Stimulated activated CD4-positive, alpha-beta T cell treated with anti-CD3 and anti-CD28 coated beads, Interleukin-4, amount 100 ng/mL, for 48 hours (primary cell): ENCODE data around the gene KRTAP3-1.
"Not testable (repeated sequence)": the region's sequence is repeated elsewhere in the genome, so short reads cannot be mapped to it uniquely, and the experiment has no call there.

Experiments
- DNase-seq, 2 donors: peaks; one replicate each; pipeline ENCODE4 v3.0.0-alpha.2; 2020; ENCODE audit warnings: low read depth in 2 of 2

The KRTAP3-1 gene

GRCh38 chr17:41008811-41009210 lies at the start of gene KRTAP3-1:
Gene KRTAP3-1 (minus strand): TSS chr17:41009128. CDS start chr17:41009074, 54 bp downstream.
- no peak for DNase-seq

GRCh38 chr17:41057547-41057946 lies 48.6 kb upstream of the KRTAP3-1 start:
- DNase-seq, result no peak

DNA sequence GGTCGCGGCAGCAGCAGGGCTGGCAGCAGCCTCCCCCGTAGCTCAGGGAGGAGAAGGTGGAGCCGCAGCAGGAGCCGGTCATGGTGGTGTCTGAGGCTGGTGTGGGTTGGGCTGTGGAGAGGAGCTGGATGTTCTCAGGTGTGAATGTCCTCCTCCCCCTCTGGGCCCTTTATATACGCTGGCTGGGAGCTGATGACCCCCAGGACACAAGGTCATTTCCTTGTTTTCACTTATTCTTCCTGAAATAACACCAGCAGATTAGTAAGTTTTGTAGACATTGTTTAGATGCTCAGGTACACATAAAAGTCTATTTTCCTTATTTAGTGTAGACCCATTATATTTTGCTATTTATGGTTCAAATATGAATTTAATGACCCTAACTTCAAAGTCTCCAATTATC lies 46.2 kb upstream of the KRTAP3-1 start, which contains the start of gene KRTAP2-2:
Gene KRTAP2-2, minus strand, starts transcription at position 101 of the 400 bp plus-strand sequence. Its CDS starts 19 bp downstream, at position 82.
- not testable (repeated sequence) for DNase-seq

GRCh38 chr17:41054556-41054955 lies 45.6 kb upstream of the KRTAP3-1 start:
- not testable (repeated sequence) for DNase-seq

DNA sequence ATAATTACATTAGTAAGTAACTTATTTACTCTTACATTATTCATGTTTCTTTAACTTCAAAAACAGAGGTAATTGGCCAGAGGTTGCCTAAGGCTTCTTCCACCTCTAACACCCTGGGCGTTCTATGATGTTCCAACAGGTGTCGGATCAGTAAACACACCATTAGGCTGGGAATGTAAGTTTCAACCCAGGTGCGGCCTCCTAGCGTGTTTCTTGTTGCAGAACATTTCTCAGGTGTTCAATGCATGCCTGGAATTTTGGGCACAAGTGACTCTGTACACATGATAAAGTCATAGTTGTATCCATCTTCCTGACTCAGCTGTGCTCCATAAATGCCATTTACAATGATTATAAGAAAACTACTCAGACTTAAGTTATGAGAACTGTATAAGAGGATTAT lies 45.1 kb upstream of the KRTAP3-1 start:
- no peak for DNase-seq

- no peak for DNase-seq
These were observed 43.6 kb upstream of the KRTAP3-1 start for GRCh38 chr17:41052566-41052965.

DNA sequence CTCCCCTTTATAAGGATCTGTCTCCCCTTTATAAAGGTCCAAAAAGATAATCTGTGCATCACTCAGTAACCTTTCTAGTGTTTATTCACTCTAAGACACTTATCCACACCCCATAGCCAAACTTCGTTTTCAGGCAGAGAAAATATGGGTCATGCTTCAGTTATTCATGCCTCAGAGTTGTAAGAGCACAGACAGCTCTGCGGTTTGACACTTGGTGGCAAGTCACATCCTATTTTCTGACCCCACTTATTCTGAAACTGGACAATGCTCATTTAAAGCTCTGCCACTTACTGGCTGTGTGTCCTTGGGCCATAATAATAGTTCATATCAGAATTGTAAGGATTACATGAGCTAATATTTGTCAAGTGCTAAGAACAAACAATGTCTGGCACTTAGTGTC lies 40.2 kb upstream of the KRTAP3-1 start:
- no peak for DNase-seq

- no peak for DNase-seq
These were observed 39.5 kb upstream of the KRTAP3-1 start for GRCh38 chr17:41048441-41048840.

GRCh38 chr17:41046735-41047465 lies 38.0 kb upstream of the KRTAP3-1 start, which contains the start of gene KRTAP2-1:
Gene KRTAP2-1 (minus strand): TSS chr17:41047316. CDS start chr17:41047267, 49 bp downstream.
- DNase-seq, result not testable (repeated sequence)

DNA sequence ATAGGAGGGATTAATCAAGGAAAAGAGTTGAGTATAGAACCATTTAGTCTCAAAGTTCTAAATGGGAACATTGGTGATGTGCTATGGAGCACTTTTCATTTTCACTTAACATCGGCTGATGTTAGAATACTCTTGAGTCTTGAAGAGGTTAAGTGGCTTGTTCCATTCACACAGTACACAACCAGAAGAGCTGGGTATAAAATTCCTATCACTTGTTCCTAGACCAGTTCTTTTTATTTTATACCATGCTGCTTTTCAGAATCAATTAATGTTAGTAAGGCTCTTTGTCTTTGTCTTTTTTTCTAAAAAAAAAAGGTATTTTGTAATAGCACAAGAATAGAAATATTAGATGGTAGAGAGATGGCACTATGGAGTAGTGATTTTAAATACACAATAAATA lies 34.0 kb upstream of the KRTAP3-1 start:
- DNase-seq, result no peak

- DNase-seq, result not testable (repeated sequence)
These were observed 32.0 kb upstream of the KRTAP3-1 start, which contains the start of gene KRTAP1-1 for GRCh38 chr17:41040783-41041571. Gene KRTAP1-1 (minus strand): TSS chr17:41041450. CDS start chr17:41041397, 53 bp downstream.

DNA sequence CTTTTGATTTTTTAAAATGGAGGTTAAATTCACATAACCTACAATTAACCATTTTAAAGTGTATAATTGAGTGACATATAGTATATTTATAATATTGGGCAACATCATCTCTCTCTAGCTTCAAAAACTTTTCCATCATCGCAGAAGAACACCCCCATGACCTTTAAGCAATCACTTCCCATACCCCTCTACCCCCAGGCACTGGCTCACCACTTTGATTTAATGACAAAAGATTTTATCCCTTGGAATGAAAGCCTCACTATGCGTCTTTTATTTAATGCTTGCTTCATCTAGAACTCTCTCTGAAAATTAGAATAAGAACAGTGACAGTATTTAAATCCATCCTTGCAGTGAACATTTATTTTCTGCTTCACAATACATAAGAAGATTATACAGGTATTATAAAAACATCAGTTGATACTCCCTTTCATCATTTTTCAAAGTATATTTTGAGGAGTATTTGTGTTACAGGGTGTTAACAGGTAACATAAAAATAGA lies 29.0 kb upstream of the KRTAP3-1 start:
- no peak for DNase-seq

DNA sequence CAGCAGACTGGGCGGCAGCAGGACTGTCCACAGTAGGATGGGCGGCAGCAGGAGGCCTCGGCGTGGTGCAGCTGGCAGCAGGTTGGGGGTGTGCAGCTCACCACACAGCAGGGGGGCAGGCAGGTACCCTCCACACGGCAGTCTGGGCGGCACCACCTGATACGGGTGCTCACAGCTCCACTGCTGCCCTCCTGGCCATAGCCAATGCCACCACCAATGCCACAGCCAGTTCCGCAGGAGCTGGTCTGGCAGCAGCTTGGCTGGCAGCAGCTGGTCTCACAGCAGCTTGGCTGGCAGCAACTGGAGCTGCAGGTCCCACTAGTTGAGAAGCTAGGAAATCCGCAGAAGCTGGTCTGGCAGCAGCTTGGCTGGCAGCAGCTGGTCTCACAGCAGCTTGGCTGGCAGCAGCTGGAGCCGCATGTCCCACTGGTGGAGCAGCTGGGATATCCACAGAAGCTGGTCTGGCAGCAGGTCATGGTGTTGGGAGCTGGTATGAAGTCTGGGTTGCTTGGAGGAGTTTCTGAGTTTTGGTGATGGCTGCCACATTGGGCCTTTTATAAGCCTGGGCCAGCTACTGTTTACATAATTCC lies 25.5 kb upstream of the KRTAP3-1 start, which contains the start of gene KRTAP1-3:
Gene KRTAP1-3, minus strand, starts transcription at position 529 of the 590 bp plus-strand sequence. Its CDS starts 53 bp downstream, at position 476.
- DNase-seq, result not testable (repeated sequence)

DNA sequence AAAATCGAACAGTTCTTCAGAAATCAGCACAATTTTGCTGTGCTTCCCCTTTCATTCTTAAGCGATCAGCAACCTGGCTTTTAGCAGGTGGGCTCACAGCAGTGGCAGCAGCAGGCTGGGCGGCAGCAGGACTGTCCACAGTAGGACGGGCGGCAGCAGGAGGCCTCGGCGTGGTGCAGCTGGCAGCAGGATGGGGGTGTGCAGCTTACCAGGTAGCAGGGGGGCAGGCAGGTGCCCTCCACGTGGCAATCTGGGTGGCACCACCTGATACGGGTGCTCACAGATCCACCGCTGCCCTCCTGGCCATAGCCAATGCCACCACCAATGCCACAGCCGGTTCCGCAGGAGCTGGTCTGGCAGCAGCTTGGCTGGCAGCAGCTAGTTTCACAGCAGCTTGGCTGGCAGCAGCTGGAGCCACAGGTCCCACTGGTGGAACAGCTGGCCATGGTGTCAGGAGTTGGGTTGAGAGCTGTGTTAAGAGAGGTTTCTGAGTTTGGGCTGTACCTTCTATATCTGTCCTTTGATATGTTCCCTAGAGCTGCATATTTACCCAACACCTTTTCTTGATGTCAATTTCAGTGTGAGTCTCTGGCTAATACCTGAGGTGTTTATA lies 20.8 kb upstream of the KRTAP3-1 start, which contains the start of gene KRTAP1-4:
Gene KRTAP1-4, minus strand, starts transcription at position 563 of the 613 bp plus-strand sequence. Its CDS starts 117 bp downstream, at position 446.
- DNase-seq, result no peak

DNA sequence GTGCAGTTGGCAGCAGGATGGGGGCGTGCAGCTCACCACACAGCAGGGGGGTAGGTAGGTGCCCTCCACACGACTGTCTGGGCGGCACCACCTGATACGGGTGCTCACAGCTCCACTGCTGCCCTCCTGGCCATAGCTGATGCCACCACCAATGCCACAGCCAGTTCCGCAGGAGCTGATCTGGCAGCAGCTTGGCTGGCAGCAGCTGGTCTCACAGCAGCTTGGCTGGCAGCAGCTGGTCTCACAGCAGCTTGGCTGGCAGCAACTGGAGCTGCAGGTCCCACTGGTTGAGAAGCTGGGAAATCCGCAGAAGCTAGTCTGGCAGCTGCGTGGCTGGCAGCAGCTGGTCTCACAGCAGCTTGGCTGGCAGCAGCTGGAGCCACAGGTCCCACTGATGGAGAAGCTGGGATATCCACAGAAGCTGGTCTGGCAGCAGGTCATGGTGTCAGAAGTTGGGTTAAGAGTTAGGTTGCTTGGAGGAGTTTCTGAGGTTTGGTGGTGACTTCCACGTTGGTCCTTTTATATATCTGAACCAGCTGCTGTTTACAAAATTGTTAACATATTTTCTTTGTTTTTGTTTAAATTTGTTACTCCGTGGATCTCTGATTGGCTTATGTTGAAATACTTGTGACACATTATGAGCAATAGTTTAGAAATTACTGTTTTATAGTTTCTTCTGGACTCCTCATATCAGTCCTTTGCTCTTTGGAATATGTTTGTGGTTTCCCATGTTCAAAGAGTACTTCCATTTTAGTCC lies 18.0 kb upstream of the KRTAP3-1 start, which contains the start of gene KRTAP1-5:
Gene KRTAP1-5, minus strand, starts transcription at position 494 of the 757 bp plus-strand sequence. Its CDS starts 53 bp downstream, at position 441.
- no peak for DNase-seq

- DNase-seq, result no peak
These were observed 15.8 kb upstream of the KRTAP3-1 start for GRCh38 chr17:41024697-41025096.

DNA sequence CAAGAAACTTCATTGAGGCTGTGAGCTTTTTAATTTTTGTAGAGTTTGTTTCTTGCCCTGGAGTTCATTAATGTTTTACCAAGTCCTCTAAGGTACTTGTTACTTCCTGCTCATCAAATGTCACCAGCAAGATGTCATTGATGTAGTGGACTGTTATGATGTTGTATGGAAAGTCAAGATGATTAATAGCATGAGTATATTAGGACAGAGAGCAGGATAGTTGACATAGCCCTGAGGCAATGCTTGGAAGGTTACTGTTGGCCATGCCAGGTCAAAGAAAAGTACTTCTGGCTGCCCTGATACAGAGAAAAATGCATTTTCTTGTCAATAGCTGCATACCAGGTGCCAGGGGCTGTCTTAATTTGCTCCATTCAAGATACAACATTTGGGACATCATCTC lies 11.4 kb upstream of the KRTAP3-1 start:
- no peak for DNase-seq

GRCh38 chr17:41019415-41019814 lies 10.5 kb upstream of the KRTAP3-1 start:
- no peak for DNase-seq

DNA sequence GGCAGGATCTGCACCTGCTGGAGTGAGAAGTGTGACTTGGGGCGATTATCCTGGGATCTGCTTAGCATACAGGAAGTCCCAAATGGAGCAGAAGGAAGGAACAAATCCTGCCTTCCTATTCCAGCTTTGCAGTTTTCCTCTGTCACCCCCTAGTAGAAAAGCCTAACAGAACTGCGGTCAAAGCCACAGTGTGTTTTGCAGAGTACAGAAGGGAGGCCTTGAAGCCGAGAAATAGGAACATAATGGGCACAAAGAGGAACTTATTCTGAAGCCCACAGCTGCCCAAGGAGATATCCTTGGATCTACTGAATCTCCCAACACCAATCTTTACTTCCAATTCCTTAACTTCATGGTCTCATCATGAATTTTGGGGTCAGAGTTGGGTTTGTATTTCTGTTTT lies 9.6 kb upstream of the KRTAP3-1 start:
- no peak for DNase-seq

DNA sequence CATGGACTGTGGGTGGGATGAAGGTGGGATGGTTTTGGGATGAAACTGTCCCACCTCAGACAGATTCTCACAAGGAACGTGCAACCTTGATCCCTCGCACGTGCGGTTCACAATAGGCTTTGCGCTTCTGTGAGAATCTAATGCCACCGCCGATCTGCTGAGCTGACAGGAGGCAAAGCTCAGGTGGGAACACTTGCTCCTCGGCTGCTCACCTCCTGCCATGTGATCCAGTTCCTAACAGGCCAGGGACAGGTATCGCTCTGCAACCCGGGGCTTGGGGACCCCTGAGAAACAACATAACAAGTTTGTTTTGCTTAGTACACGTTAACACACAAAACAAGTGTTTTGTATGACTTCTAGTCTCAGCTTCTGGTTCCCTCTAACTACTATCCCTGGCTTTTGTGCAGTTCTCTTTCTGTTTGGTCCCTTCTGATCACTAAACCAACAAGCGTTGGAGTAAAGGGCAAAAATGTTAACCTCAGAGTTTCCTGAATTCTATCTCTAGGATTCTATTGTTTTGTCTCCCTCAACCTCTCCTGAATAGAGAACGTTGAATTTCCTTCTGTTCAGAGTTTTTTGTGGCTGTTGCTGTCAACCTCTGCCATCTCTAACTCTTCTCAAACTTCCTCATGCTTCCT lies 7.8 kb upstream of the KRTAP3-1 start:
- DNase-seq, result no peak
